Dendritic cell treated with granulocyte-macrophage colony-stimulating factor and Interleukin-4, amounts not matched to agents 40 ng/mL and 50 ng/mL, for 4 days (primary cell): ENCODE results near the gene RNF152.

Experiments
- H3K27ac Mint-ChIP-seq: one replicate; pipeline ENCODE4 v1.8.0; 2022; ENCODE audit warnings: mild to moderate bottlenecking, mixed read lengths
- H3K27me3 Mint-ChIP-seq: one replicate; pipeline ENCODE4 v1.8.0; 2022; ENCODE audit warnings: mild to moderate bottlenecking, mixed read lengths
- H3K36me3 Mint-ChIP-seq: one replicate; pipeline ENCODE4 v1.8.0; 2022; ENCODE audit warnings: low read depth, mixed read lengths
- H3K4me1 Mint-ChIP-seq: one replicate; pipeline ENCODE4 v1.8.0; 2022; ENCODE audit warnings: low read depth, mixed read lengths
- H3K4me3 Mint-ChIP-seq: one replicate; pipeline ENCODE4 v1.8.0; 2022; ENCODE audit warnings: mild to moderate bottlenecking, moderate library complexity, mixed read lengths
- H3K9me3 Mint-ChIP-seq: one replicate; pipeline ENCODE4 v1.8.0; 2022; ENCODE audit warnings: mixed read lengths
- intact Hi-C: fragments of 100-400 bp; cut with micrococcal nuclease; formaldehyde crosslinking; loops from one replicate; pipeline ENCODE4 v1.15.0; 2022

RNF152 gene

DNA sequence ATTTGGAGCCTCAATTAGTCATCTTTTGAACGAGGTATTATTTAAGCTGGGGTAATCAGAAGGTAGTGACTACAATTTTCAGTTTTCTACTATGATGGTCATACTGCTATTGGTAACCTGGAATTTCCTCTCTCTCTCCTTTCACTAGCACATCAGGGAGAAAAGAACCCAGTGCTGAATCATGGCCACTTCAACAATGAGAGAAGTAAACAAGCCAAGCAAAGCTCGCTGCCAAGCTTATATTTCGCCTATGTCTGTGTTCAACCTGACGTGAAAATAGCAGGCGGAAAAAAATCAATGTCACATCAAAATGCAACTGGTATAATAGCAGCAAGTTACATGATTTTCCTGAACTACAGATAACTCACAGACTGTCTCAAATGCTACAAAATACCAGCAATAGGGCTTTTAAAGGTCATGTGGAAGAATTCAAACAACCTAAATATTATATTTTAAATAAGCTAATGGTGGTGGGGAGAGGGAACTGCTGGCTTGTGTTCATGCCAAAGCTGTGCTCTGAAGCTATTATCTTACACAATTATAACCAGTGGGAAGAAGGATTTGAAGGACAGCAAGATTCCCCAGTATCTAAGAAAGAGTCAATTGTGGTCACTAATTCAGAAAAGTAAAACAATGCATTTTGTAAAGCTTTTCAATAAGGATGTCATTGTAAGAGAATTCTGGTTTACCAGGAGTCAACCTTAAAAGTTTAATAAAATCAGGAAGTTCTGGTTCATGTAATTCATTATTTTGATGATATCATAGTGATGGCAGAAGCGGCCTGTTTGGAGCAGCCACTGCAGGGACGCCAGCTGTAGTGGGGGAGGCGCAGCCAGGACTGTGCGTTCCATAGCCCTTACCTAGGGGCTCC lies 38.0 kb downstream of the RNF152 start:
- Mint-ChIP-seq H3K27ac (no peak overlapping the region), H3K4me3 (no peak overlapping the region), H3K27me3 (peaks cover 27% of the 10 kb centered on the region), H3K36me3 (no peaks in the 10 kb centered on the region), H3K4me1 (no peaks in the 10 kb centered on the region), H3K9me3 (no peaks in the 10 kb centered on the region)
- intact Hi-C loops, result no loop called here

DNA sequence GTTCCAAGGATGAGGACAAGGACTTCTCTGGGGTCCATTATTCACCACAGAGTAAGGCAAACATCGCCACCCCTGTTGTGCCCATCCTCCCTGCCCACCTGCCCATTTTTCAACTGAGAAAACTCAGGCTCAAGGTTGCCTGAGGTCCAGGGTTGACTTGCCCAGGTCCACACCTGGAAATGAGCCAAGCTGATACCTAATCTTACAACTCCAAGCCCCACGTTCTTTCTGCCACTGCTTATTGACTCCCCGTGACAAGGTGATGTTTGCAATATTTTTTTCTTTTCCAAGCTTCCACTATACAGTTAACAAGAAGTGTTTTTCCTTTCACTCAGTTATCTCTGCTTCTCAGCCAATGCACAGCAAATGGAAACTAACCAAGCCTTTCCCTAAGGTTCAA lies 39.0 kb downstream of the RNF152 start:
- Mint-ChIP-seq H3K4me1 (no peaks in the 10 kb centered on the region), H3K4me3 (no peak overlapping the region), H3K9me3 (no peaks in the 10 kb centered on the region), H3K27ac (no peak overlapping the region), H3K36me3 (no peaks in the 10 kb centered on the region), H3K27me3 (peaks cover 30% of the 10 kb centered on the region)
- intact Hi-C loops, result no loop called here

DNA sequence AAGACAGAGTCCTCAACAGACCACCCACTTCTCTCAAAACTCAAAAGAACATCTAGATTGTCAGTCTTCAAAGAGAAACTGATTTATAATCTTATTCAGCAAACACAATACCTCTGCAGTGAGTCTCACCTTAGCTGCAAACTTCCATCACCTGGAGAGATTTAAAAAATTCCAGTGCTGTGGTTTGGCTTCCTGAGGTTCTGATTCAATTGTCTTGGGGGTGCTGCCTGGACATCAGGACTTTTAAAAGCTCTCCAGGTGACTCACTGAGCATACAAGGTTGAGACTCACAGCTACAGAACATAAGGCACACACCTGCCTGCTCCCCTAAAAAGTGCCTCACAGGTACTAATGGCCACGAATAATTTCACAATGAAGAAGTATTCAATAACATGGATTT lies 40.3 kb downstream of the RNF152 start:
- Mint-ChIP-seq H3K4me1 (no peaks in the 10 kb centered on the region), H3K27ac (no peak overlapping the region), H3K4me3 (no peak overlapping the region), H3K27me3 (peaks cover 37% of the 10 kb centered on the region), H3K36me3 (no peaks in the 10 kb centered on the region), H3K9me3 (no peaks in the 10 kb centered on the region)
- intact Hi-C loops, result no loop called here

DNA sequence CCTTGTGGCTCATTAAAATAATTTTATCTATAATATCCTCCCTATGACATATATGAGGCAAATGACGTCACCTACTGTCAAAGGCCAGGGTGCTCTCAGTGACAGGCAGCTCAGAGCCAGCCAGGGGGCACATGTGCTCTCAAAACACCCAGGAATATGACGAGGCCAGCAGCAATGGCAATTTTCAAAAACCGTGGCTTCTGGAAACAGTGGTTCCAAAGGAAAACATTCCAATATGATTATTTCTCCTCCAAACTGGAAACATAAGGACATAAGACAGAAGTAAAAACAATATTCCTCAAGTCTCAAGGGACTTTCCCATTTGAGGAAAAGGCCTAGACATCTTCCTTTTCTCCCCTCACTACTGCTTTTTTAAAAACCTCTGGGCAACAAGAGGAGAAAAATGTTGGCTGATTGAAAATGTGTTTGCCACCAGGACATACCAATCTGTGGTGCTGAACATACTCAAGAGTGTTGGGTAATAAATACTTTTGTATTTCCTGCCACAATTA lies 40.8 kb downstream of the RNF152 start:
- no peak overlapping the region for H3K27ac Mint-ChIP-seq
- H3K27me3 Mint-ChIP-seq, result peaks cover 37% of the 10 kb centered on the region
- H3K36me3 Mint-ChIP-seq, result no peaks in the 10 kb centered on the region
- intact Hi-C loops, result no loop called here
- no peak overlapping the region for H3K4me3 Mint-ChIP-seq
- H3K9me3 Mint-ChIP-seq, result no peaks in the 10 kb centered on the region
- H3K4me1 Mint-ChIP-seq, result no peaks in the 10 kb centered on the region

DNA sequence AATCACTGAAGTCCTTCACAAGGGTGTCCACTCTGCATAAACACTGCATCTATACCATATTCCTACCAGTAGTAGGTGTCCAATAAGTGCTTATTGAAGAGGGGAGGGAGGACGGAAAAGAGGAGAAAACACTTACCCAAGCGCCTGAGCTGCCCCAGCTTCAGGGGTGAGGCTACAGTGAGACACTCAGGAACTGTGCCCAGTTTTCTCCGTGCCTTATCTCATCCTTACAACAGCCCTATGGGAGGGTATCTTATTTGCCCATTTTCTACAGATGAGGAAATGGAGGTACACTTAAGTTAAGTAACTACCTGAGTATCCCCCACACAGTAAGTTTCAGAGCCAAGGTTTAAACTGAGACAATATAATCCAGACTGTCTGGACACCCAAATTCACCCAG lies 41.5 kb downstream of the RNF152 start:
- H3K4me1 Mint-ChIP-seq, result no peaks in the 10 kb centered on the region
- no peaks in the 10 kb centered on the region for H3K9me3 Mint-ChIP-seq
- no peak overlapping the region for H3K27ac Mint-ChIP-seq
- H3K27me3 Mint-ChIP-seq, result peaks cover 39% of the 10 kb centered on the region
- intact Hi-C loops, result no loop called here
- H3K36me3 Mint-ChIP-seq, result no peaks in the 10 kb centered on the region
- H3K4me3 Mint-ChIP-seq, result no peak overlapping the region

DNA sequence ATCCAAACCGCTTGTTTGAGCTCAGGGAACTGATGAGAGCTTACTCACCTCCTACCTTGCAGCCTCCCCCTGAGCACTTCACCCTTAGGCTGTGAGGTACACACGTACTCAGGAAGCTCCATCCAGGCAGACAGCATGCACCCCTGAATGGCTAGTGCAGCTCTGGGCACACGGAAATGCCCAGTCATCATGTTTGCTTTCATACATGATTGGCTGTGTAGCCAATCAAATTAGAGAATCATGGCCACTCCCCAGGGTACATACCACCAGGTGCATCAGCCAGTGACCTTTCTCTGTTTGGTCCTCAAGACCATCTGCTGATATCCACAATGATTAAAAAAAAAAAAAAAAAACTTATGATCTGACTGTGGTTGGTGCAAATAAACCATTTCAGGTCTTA lies 42.1 kb downstream of the RNF152 start:
- intact Hi-C loops, result no loop called here
- Mint-ChIP-seq H3K36me3 (no peaks in the 10 kb centered on the region), H3K27me3 (peaks cover 38% of the 10 kb centered on the region), H3K27ac (no peak overlapping the region), H3K9me3 (no peaks in the 10 kb centered on the region), H3K4me3 (no peak overlapping the region), H3K4me1 (no peaks in the 10 kb centered on the region)

DNA sequence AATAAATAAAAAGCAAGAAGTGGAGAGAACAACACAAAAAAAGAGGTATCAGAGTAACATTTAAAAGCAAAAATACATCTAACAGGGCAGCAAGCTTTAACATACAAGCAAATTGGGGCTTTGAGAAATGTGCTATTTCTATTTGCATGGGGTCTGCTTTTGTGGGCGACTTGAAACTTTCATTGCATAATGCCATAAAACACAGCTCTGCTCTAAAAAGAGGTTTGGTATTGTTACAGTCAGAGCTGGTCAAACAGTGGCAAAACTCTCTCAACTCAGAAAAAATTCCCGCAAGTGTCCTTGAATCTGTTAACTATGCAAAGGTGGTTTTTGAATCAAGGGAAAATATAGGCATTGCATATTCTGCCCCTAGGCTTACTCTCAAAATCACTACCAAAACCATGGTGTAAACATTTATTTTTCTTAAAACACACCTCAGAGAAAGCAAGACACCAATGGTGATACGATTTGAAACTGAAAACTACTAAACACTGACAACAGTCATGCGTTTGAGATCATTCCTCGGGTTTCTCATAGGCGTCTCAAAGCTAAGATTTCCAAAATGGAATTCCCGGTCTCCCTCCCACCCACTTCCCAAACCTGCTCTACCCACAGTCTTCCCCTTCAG lies 45.5 kb downstream of the RNF152 start:
- no peaks in the 10 kb centered on the region for H3K9me3 Mint-ChIP-seq
- no peaks in the 10 kb centered on the region for H3K4me1 Mint-ChIP-seq
- H3K36me3 Mint-ChIP-seq, result no peaks in the 10 kb centered on the region
- H3K27ac Mint-ChIP-seq, result no peak overlapping the region
- intact Hi-C loops, result no loop called here
- peaks cover 38% of the 10 kb centered on the region for H3K27me3 Mint-ChIP-seq
- H3K4me3 Mint-ChIP-seq, result no peak overlapping the region

DNA sequence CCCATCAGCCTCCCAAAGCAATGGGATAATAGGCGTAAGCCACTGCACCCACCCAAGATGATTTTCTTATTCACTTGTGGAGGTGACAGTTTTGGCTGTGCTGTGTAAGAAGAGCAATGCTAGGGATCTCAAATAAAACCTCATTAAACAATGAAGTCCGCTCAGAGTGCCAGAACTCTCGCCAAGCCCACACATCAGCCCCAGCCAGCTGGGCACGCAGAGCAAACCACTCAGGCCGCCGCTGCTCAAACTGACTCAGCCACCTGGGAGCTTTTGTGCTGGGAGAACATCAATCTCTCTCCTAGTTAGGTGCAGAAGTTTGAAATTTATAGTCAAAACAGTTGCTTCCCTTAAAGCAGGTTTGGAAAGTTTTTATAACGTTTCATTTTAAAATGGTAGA lies 47.6 kb downstream of the RNF152 start:
- H3K4me1 Mint-ChIP-seq, result no peaks in the 10 kb centered on the region
- H3K27me3 Mint-ChIP-seq, result peaks cover 45% of the 10 kb centered on the region
- no peaks in the 10 kb centered on the region for H3K36me3 Mint-ChIP-seq
- no peaks in the 10 kb centered on the region for H3K9me3 Mint-ChIP-seq
- H3K27ac Mint-ChIP-seq, result no peak overlapping the region
- H3K4me3 Mint-ChIP-seq, result no peak overlapping the region
- intact Hi-C loops, result no loop called here

DNA sequence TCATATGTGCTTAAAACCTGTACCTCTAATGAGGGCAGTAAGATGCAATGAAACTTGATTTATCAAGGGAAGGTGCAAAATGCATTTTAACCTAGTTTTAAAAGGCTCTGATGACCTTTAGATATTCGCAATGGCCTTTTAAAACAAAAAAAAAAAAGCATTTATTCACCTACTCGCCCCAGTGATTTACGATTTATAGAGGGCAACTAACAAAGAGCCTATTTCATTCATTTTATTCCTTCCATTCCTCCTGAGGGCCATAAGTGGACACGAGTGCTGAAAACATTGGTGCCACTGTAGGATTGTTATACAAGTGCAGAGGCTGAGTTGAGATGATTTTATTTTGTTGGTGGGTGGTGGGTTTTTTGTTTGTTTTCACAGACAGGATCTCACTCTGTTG lies 48.1 kb downstream of the RNF152 start:
- H3K9me3 Mint-ChIP-seq, result no peaks in the 10 kb centered on the region
- H3K27me3 Mint-ChIP-seq, result peaks cover 44% of the 10 kb centered on the region
- intact Hi-C loops, result no loop called here
- no peaks in the 10 kb centered on the region for H3K36me3 Mint-ChIP-seq
- H3K4me1 Mint-ChIP-seq, result no peaks in the 10 kb centered on the region
- no peak overlapping the region for H3K4me3 Mint-ChIP-seq
- H3K27ac Mint-ChIP-seq, result no peak overlapping the region

DNA sequence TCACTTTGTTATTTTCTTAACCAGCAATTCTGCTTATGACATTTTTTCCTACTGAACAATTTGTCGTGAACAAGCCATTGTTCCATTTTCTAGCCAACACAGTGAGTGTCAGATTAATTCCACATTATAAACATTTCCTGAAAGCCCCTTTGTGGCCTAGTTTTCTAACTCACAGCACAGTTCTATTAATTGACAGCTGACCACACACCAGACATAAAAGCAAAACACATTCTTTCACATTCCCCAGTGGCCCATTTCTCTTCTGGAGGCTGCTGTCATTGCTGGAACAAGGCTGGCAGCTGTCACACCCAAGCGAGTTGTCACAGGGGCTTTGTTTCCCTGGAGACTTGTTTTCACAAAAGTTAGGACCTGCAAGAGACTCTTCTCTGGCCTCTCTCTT lies 50.7 kb downstream of the RNF152 start:
- H3K27me3 Mint-ChIP-seq, result peaks cover 56% of the 10 kb centered on the region
- no peaks in the 10 kb centered on the region for H3K9me3 Mint-ChIP-seq
- H3K4me3 Mint-ChIP-seq, result no peak overlapping the region
- no peak overlapping the region for H3K27ac Mint-ChIP-seq
- intact Hi-C loops, result no loop called here
- H3K4me1 Mint-ChIP-seq, result no peaks in the 10 kb centered on the region
- no peaks in the 10 kb centered on the region for H3K36me3 Mint-ChIP-seq

DNA sequence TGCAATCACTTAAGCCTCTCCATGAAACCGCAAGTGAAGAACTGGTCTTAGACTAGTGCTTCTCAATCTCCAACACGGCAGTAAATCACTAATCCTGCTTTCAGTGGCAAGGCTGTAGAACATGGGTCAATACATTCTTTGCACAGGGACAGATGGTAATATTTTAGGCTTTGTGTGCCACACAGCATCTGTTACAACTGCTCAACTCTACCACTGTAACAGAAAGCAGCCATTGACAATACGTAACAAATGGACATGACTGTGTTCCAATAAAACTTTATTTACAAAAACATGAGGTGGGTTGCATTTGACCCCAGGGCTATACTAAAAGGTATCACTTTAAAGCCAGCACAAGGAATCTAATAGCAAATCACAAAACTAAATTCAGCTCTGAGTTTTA lies 51.1 kb downstream of the RNF152 start:
- Mint-ChIP-seq H3K36me3 (no peaks in the 10 kb centered on the region), H3K27me3 (peaks cover 58% of the 10 kb centered on the region), H3K9me3 (no peaks in the 10 kb centered on the region), H3K27ac (no peak overlapping the region), H3K4me1 (no peaks in the 10 kb centered on the region), H3K4me3 (no peak overlapping the region)
- intact Hi-C loops, result no loop called here

DNA sequence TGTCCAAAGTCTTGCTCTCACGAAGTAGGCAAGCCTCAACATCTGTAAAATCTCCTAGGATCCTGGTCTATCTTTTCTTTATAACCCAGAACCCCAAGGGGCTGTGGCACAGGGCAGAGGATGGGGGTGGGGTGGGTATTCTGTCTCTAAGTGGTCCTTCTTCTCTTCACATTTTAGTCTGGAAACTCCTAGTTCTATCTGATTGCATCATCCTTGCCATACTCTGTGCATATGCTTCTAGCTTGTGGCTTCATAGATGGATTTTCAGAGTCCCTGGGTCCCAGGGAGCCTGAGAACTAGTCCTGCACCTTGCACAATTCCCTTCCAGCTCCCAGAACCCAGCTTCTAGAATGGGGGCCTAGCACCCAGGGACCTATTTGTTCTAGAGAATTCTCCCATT lies 52.5 kb downstream of the RNF152 start:
- intact Hi-C loops, result no loop called here
- Mint-ChIP-seq H3K36me3 (no peaks in the 10 kb centered on the region), H3K4me3 (no peak overlapping the region), H3K27ac (no peak overlapping the region), H3K9me3 (no peaks in the 10 kb centered on the region), H3K4me1 (no peaks in the 10 kb centered on the region), H3K27me3 (peaks cover 63% of the 10 kb centered on the region)

DNA sequence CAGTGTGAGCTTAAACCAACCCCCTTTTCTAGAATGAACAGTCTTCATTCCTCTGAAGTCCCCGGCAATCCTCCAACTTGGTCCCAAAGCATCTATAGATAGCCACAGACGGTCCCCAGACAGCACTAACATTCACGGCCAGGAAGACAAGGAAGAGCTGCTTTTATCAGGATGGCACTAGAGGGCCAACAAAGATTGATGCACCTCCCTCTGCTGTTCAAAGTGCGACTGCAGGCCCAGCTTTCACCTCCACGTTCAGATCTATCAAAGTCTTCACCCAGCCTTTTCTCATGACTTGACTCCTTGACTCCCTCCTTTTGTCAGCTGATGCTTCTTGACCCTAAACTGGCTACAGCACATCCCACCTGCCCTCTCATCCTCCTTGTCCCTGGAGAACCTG lies 54.3 kb downstream of the RNF152 start:
- Mint-ChIP-seq H3K27ac (no peak overlapping the region), H3K9me3 (no peaks in the 10 kb centered on the region)

DNA sequence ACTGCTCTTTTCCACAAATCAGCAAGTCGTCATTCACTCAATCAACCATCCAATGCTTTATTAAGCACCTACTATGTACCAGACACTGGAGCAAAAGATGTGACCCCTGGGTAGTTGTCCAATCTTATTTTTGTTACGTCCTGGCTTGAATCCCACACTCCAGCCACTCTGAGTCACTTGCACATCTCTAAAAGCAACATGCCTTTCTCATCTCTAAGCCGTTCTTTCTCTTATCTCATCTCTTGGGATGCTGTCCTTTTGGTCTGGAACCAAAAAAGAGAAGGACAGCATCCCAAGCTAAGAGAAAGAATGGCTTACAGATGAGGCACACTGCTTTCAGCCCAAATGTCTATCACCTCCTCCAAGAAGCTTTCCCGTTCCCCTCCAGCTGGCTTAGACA lies 58.8 kb downstream of the RNF152 start:
- Mint-ChIP-seq H3K4me1 (peaks cover 14% of the 10 kb centered on the region), H3K27me3 (peaks cover 77% of the 10 kb centered on the region), H3K36me3 (no peaks in the 10 kb centered on the region), H3K27ac (no peak overlapping the region), H3K4me3 (no peak overlapping the region), H3K9me3 (no peaks in the 10 kb centered on the region)
- intact Hi-C loops, result loop anchor here (10.0 kb wide), 1 partner anchor 49 kb away; no protein-coding TSS in a partner anchor

More for the DNA sequence above, 54.3 kb downstream of the RNF152 start:
- H3K4me1 Mint-ChIP-seq, result peaks cover 6% of the 10 kb centered on the region
- H3K27me3 Mint-ChIP-seq, result peaks cover 73% of the 10 kb centered on the region
- intact Hi-C loops, result loop anchor here (10.0 kb wide), 1 partner anchor 54 kb away; no protein-coding TSS in a partner anchor
- H3K36me3 Mint-ChIP-seq, result no peaks in the 10 kb centered on the region
- no peak overlapping the region for H3K4me3 Mint-ChIP-seq
